Left cardiac atrium (tissue), 4 donors: ENCODE data around the gene RIOK3. TPM values are rescaled to one million over a fixed set of nuclear protein-coding genes. Genes with fewer than 3 reads are reported as not detected.

ENCODE experiments used
- ATAC-seq, 2 donors: fragments of 200-7000 bp; cut with Tn5 transposase; one replicate each; pipeline ENCODE4 v1.9.1; 2020; ENCODE audit warnings: mild to moderate bottlenecking in 2 of 2, moderate library complexity in 2 of 2
- DNase-seq: peaks from one replicate; pipeline ENCODE4 v3.0.0-alpha.2; 2020
- intact Hi-C, 2 donors: fragments of 100-400 bp; cut with DNase I; formaldehyde crosslinking; loops; one replicate each; pipeline versions ENCODE4 v1.14.1 to v1.15.1; 2022 to 2023
- total RNA-seq, 2 donors: library from RNA; stranded (reverse); fragmentation: NEBNext Ultra II Directional; extraction: Animal tissue kit (Norgen Biotek cat#: 25700); gene quantifications; one replicate each; pipeline ENCODE4 v1.2.1, GENCODE V29; 2021
- donor health status: DM: no; HTN: yes; CAD: no.
- donor health status: DM: no; HTN: yes; CAD: no; lungs with severe emphysema.
- donor health status: DM: yes; HTN: yes; CAD: no.
- donor health status: Dilated cardiomyopathy.

The RIOK3 gene
- total RNA-seq, 2 donors from 2014 or later: 42.4 to 49.1 TPM

GRCh38 chr18:23448291-23448690 lies 4.8 kb upstream of the RIOK3 start:
- ATAC-seq: no peak
- no peak for DNase-seq
- intact Hi-C loops: no loop called here

DNA sequence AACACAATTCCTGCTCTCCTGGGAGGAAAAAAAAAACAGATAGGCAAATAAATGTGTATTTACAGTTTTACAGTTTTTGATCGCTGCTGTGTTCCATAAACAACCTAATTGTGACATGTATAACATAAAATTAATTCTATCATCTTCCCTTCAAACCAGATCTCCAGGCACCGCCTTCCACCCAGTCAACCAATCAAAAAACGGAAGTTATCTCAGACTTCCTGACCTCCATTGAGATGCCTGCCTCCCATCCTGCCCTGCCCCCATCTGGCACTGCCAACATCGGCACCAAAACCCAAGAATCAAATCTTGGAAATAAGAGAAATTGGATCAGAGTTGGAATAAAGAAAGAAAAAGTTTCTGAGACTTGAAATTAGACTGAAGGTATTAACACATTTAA lies 3.1 kb upstream of the RIOK3 start:
- ATAC-seq: no peak

GRCh38 chr18:23451011-23451410 lies 2.1 kb upstream of the RIOK3 start:
- intact Hi-C loops: no loop called here
- ATAC-seq: no peak
- DNase-seq: no peak

More for the DNA sequence above, 3.1 kb upstream of the RIOK3 start:
- no peak for DNase-seq
- intact Hi-C loops: no loop called here

GRCh38 chr18:23451491-23451890 lies 1.6 kb upstream of the RIOK3 start:
- no peak for ATAC-seq
- no peak for DNase-seq
- intact Hi-C loops: no loop called here

DNA sequence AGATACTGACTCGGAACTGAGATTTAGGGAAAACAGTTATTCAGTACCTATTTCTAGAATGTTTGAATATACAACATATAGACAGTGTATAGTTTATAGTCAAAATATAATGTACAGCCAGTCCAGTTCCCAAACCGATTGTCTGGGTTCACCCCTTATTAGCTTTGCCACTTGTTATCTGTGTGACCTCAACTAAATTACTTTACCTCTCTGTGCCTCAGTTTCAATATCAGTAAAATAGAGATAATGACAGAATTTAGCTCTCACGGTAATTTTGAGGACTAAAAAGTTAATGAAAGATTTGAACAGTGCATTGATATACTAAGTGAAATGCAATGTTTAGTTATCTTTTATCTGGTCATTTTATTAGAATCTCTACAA lies 750 bp upstream of the RIOK3 start:
- no peak for ATAC-seq
- intact Hi-C loops: no loop called here
- DNase-seq: no peak

GRCh38 chr18:23453680-23454058 lies 582 bp downstream of the RIOK3 start:
- intact Hi-C loops: no loop called here
- peak; percentile 12 to 69 for ATAC-seq
- no peak for DNase-seq

- intact Hi-C loops: loop anchor here in 1 of 2 donors (5.0 kb wide), 1 partner anchor 40 kb away; no protein-coding TSS in a partner anchor
- DNase-seq: no peak
- ATAC-seq: no peak
Observed at GRCh38 chr18:23456835-23457234, 3.7 kb downstream of the RIOK3 start.

DNA sequence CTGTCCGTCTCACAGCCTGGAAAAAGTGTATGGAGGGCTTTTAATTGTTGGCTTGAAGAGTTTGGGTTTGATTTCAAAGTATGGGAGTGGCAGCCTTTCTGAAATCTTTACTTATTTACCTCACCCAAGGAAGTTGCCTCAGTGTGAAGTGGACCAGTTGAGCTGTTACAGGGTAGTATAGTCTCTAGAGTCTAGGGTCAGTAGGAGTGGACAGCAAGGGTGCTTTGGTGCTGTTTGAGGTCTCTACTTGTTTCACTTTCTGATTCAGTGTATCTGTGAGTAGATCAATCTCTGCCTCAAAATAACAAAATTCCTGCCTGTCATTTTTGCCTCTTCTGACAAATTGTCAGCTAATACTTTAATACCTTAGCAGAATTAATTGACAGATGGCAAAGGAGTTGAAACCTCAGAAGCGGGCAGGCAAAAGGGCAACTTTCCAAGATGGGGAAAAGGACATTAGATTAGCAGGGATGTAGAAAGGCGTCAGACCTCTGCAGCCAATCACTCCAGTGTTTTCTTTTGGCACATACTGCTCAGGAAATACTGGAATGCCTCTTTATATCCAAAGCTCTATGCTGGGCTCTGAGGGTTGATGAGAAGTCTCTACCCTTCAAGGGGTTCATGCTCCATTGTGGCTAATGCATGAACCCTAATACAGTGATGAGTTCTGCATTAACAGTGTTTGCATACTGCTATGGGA lies 5.9 kb downstream of the RIOK3 start:
- no peak for ATAC-seq
- DNase-seq: no peak
- intact Hi-C loops: loop anchor here in 1 of 2 donors (5.0 kb wide), 1 partner anchor 38 kb away; no protein-coding TSS in a partner anchor

DNA sequence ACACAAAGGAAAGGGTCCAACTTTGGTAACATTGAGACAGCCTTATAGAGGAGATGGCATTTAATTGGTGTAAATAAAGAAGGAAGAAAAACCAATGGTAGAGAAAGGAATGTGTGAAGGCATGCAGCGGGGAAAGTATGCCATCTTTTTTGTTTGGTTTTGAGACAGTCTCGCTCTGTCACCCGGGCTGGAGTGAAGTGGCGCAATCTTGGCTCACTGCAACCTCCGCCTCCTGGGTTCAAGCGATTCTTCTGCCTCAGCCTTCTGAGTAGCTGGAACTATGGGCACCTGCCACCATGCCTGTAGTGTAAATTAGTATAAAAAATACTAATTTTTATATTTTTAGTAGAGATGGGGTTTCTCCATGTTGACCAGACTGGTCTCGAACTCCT lies 6.4 kb downstream of the RIOK3 start:
- DNase-seq (no peak), ATAC-seq (no peak)
- intact Hi-C loops: loop anchor here in 1 of 2 donors (5.0 kb wide), 1 partner anchor 38 kb away; no protein-coding TSS in a partner anchor

DNA sequence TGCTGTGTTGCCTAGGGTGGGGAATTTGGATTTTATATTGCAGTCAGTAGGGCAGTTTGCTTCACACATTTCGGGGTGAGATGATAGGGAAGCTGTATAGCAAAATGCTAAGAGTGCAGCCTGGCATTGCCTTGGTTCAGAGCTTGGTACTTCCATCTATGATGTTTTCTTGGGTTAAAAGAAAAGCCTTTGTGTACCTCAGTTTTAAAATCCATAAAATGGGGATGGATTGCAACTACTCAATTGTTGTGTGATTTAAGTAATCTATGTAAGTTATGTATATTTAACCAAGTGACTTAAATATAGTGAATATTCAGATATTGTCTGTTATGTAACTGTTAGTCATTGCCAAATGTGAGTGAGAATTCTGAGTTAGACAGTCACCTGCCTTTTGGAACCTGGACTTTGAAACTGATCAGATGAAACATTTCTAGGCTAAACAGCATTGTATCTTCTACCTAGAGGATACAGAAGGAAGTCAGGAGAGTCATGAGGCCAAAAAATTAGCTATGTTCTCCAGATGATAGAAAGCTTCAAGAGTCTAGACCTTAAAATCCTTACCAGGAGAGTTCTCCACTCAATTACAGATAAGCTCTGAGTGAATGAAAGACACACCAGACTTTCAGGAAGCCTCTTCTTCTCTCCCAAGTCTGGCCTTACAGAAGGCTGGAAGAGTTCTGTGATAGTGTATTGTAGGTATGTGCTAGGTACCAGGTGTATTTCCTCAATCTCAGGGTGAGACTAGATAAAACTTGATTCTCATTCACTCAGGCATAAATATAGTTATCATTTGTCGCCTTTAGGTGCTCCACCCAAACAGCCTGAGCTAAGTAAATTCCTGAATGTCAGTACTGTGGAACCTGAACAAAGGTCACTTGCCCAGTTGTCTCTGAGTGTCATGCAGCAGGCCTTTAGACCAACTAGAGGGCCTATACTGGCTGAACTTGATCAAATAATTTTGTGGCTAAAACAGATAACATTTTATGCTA lies 7.5 kb downstream of the RIOK3 start:
- DNase-seq (no peak), ATAC-seq (peak in 1 of 2 donors; percentile 24)
- intact Hi-C loops: loop anchor here in 1 of 2 donors (10.0 kb wide), 1 partner anchor 94 kb away; no protein-coding TSS in a partner anchor

DNA sequence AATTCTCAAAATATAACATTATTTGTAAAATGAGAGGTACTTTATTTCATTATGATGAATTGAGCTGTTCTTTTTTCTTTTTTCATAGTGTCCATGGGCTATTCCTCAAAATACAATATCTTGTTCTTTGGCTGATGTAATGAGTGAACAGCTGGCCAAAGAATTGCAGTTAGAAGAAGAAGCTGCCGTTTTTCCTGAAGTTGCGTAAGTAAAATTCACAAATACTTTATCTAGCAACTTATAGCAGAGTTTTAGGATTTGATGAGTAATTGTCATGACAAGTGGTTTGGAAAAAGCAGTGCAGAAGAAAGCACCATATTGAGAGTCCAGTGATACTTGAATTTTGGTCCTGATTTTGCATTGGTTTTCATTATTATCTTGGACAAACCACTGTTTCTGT lies 9.8 kb downstream of the RIOK3 start:
- ATAC-seq: no peak

DNA sequence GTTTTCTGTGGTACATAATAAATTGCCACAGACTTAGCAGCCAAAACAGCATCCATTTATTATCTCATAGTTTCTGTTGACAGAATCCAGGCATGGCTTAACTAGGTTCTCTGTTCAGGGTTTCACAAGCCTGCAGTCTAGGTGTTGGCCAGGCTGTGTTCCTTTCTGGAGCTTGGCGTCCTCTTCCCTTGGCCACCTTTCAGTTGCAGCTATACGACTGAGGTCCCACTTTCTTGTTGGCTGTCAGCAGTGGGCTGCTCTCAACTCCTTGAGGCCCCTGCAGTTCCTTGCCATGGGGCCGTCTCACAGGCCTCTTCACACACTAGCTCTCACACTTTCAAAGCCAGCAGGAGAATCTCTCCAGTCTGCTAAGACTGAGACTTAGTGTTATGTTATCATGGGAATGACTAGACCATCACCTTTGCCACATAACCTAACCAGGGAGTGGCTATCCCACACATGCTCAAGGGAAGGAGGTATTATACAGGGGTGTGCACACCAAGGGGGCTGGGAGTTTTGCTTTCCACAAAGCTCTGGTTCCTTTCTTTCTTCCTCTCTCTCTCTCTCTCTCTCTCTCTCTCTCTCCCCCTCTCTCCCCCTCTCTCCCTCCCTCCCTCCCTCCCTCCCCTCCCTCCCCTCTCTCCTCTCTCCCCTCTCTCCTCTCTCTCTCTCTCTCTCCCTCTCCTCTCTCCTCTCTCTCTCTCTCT lies 15.8 kb downstream of the RIOK3 start:
- intact Hi-C loops: loop anchor here in 1 of 2 donors (10.0 kb wide), 1 partner anchor 86 kb away; no protein-coding TSS in a partner anchor
- no peak for ATAC-seq
- DNase-seq: no peak

More for the DNA sequence above, 9.8 kb downstream of the RIOK3 start:
- no peak for DNase-seq
- intact Hi-C loops: loop anchor here in 1 of 2 donors (10.0 kb wide), 1 partner anchor 92 kb away; no protein-coding TSS in a partner anchor

DNA sequence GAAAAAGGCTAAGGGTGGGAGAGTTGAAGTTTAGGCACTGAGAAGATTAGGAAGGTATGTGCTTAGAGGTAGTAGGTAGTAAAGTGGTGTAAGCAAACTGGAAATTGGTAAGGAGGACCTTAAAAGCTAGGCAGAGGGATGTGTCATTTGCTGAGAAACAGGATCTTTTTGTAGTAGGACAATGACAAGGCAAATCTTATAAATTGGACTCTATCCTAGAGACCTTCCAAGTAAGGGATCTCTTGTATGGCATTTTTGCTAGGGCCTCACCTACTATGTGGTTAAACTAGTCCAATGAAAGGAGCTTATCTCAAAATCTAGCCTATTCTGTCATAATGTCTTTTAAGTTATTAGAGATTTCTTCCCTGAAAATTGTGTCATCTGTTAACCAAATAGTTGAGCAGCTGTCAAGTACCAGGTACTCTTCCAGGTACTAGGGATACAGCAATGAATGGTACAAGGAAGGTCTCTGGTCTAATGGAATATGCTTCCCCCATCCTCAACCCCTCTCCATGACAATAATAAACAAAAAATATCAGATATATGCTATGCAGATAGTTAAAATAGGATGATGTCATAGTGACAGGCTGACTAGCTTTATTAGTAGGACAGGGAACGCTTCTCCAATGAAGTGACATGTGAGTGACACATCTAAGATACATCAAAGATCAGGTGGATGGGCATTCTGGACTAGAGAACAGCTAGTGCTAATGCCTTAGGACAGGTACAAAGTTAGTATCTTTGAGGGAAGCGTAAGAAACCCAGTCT lies 17.7 kb downstream of the RIOK3 start:
- DNase-seq (no peak), ATAC-seq (no peak)
- intact Hi-C loops: no loop called here

GRCh38 chr18:23471486-23471885 lies 18.4 kb downstream of the RIOK3 start:
- no peak for DNase-seq
- ATAC-seq: no peak
- intact Hi-C loops: no loop called here

GRCh38 chr18:23479829-23480505 lies 26.9 kb downstream of the RIOK3 start:
- DNase-seq: no peak
- intact Hi-C loops: no loop called here
- ATAC-seq: no peak

- intact Hi-C loops: no loop called here
- no peak for ATAC-seq
- no peak for DNase-seq
Observed at GRCh38 chr18:23484561-23485182, 31.6 kb downstream of the RIOK3 start.

DNA sequence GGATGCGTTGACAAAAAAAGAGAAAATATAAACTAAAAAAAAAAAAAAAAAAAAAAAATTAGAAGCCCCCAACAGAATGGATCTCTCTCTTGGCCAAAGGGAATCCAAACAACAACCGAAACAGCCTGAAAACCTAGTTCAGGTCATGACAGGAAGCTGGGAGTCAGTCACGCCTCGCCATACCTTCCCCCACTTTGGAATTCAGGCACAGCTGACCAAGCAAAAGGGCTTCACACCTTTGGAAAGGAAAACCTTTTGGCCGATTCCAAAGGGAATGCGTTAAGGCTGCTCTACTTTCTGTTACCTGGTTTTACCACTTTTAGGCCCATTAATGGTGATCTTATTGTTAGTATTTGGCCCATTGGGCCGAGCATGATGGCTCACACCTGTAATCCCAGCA lies 32.3 kb downstream of the RIOK3 start:
- intact Hi-C loops: no loop called here
- no peak for DNase-seq
- ATAC-seq: no peak
